Measurements from ENCODE around the gene NSMCE1.

The NSMCE1 gene, protein sequence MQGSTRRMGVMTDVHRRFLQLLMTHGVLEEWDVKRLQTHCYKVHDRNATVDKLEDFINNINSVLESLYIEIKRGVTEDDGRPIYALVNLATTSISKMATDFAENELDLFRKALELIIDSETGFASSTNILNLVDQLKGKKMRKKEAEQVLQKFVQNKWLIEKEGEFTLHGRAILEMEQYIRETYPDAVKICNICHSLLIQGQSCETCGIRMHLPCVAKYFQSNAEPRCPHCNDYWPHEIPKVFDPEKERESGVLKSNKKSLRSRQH

DNA sequence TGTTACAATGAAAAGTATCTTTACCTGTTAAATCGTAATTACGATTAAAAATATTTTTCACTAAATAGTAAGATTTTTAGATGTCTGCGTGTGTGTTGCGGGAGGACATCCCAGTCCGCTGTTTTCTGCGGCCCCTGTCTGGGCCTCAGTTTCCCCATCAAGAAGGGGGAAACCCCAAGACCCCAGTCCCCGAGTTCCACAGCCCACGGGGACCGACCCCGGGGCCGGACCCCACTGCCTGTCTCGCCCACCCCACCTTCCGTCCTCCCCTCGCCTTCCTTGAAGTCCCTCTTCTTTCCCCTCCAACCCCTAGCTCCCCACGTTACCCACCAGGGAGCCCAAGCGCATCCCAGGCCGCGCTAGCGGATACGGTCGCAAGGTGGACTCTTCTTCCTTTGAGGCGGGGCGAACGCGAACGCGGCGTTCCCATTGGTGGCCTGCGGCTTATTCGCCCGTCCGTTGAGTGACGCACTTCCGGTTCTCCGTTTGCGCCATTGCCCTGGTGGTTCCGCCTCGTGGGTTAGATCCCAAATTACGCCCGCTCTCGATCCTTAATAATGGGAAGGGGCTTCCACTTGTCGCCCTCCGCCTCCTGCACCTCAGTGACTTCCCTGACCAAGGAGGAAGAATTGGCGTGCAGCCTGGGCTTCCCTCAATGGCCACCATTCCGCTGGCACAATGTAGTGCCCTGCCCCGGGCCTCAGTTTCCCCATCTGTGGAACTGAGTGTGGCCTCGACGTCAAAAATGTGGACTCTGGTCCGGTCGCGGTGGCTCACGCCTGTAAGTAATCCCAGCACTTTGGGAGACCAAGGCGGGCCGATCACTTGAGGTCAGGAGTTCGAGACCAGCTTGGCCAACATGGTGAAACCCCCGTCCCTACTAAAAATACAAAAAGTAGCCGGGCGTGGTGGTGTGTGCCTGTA, at the start of gene NSMCE1:
TSS of gene NSMCE1 (minus strand) at position 397 of the 924 bp plus-strand sequence. CDS start 11,202 bp downstream, outside the sequence.
- DNase-seq = peak; percentile 98

DNA sequence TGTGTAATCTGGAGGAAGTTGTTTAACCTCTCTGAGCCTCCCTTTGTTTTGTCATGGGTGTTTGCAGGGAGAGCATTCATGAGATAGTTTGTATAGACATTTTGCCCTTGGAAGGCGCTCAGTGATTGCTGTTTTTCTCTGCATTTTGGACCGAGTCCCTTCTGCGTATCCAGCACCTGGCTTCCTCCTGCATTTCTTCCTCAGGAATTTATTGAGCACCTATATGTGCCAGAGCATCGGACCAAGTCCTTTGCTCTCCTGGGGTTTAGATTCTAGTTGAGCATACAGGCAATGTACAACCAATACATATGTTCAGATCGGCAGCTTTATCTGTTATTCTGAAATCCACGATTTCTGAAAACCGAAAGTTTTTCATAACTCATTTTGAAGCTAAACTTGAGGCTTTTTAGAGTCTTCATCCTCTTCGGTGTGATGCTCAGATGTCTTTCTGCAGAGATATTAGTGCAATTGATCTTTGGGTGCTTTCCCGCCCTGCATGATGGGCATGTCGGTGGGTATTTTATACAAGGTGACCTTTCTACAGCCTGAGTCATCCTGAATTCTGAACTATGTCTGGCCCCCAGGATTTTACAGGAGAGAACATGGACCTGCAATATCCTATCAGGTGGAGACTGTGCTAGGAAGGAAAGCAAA, 49.3 kb upstream of the NSMCE1 start:
- DNase-seq = no peak

DNA sequence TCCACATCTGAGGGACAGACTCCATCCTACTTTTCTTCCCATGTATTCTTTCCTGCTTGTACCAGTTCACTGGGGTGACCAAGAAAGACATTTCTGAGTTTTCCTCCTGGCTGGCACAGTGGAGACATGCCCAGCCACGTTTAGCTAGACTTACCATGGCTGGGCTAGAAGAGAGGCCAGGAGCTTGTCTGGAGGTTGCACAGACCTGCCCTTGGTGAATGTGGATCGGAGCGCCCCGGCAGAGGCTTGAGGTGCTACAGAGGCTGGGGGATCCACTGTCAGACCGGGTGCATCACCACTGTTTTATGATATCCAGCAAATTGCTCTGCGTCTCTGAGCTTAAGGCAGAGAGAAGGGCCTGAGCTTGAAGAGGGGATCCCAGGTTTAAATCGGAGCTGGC, 48.7 kb upstream of the NSMCE1 start:
- no peak for DNase-seq

DNA sequence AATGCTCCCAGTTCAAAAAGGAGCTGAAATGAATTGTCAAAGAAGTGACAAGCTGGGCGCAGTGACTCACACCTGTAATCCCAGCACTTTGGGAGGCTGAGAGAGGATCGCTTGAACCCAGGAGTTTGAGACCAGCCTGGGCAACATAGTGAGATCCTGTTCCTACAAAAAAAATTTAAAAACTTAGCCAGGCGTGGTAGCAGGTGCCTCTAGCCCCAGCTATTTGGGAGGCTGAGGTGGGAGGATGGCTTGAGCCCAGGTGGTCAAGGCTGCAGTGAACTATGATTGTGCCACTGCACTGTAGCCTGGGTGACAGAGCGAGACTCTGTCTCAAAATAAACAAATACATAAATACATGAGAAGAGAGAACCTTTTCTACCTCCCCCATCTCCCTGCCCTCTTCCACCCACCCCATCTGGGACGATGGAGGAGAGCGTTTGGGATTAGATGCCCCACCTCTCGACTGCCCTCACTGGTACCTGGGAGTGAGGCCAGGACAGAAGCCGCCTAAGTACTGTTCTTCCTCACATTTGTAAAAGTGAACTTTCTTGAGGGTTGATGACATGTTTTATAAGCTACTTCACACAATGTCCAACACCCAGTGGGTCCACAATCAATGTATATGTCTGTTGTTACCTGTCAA, 47.6 kb upstream of the NSMCE1 start:
- DNase-seq = no peak

DNA sequence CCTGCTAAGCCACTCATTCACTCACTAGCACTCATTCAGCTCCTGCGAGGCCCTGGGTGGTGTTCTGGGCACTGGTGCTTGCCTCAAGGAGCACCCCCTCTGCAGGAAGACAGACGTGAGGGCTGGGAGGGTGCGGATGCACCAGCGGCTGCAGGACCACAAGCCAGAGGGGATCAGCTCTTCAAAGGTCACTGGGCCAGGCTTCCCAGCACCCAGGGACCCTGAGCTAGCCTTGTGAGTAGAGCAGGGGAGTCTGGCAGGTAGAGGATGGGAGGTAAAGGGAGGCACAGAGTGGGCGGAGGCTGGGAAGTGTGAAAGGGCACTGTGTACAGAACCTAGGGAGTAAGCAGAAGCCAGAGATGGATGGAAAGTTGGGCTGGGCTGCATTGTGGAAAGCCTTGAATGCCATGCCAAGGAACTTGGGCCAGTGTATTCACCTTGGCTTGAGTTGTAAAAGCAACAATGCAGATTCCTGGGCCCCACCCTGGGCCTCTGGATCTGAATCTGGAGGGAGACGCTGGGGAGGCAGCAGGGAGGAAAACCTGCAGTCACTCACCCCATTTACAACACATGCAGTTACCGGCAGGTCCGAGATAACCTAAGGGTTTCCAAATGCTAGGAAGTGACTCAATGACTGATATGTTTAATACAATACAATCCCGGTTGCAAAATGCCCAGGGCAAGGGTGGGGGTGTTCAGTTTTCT, 46.9 kb upstream of the NSMCE1 start:
- peak; percentile 64 for DNase-seq

DNA sequence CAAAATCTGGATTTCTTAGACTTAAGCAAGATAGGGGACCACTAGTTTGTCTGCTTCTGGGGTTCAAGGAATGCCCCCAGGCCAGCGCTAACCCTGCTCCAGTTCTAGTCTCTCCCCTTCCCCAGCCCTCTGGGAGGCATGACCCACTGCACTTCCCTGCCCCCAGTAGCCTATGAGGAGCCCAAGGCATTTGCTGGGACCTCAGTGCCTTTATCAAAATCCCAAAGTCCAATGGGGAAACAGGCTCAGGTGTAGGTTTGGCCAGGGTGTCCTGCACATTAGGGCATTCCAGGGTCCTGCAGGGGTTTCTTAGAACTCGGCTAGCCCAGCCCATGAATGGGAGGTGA, 46.4 kb upstream of the NSMCE1 start:
- DNase-seq = no peak

DNA sequence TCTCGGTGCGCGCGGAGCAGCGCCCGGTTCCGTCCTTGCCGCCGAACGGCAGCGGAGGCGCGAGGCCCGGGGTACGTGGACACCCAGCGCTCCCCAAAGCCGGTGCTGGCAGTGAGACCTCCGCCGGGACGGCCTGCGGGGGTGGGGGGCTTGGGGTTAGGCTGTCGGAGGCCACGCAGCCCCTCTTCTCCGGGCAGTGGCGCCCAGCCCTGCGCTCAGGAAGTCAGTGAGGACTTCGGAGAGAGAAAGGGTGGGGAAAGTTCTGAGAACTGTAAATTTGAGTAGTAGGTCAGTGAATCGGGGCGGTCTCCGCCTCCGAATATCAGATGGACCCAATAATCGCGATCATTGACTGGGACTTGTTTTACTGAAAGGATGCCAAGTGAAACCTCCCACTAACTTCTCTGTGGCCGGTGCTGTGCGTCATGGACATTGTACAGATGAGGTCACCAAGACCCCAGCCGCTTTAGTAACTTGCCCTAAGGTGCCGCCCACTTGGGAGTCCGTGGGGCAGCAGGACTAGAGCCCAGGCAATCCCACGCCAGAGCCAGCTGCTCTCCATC, 45.7 kb upstream of the NSMCE1 start:
- peak; percentile 90 for DNase-seq

DNA sequence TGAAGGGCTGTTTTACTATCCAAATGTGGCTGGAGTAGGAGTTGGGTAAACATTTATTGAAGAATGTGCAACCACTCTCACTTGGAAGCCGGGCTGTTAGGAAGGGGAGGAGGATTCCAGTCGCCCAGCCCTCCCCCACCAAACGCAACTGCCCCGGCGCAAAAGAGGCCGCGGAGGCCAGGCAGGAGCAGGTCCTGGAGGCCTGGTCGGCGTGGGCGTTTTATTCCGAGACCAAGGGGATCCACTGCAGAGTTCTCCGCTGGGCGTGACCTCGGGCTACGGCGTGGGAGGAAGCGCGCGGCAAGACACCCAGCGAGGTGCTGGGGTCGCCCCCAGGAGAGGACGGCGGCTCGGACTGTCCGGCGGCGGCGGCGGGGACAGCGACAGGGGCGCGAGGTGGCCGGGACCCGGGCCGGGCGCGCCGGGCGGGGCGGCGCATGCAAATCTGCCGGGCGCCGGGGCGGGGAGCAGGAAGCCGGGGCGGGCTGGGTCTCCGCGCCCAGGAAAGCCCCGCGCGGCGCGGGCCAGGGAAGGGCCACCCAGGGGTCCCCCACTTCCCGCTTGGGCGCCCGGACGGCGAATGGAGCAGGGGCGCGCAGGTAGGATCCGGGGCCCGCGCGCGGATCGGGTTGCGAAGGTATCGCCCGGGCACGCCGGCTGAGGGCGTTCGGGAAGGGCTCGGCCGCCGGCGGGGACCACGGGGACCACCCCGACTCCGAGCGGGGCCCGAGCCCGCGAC, 45.0 kb upstream of the NSMCE1 start, which contains the start of gene IL4R:
TSS of gene IL4R (plus strand) at position 553 of the 739 bp plus-strand sequence. CDS start 26,230 bp downstream, outside the sequence.
- peak; percentile 93 for DNase-seq

DNA sequence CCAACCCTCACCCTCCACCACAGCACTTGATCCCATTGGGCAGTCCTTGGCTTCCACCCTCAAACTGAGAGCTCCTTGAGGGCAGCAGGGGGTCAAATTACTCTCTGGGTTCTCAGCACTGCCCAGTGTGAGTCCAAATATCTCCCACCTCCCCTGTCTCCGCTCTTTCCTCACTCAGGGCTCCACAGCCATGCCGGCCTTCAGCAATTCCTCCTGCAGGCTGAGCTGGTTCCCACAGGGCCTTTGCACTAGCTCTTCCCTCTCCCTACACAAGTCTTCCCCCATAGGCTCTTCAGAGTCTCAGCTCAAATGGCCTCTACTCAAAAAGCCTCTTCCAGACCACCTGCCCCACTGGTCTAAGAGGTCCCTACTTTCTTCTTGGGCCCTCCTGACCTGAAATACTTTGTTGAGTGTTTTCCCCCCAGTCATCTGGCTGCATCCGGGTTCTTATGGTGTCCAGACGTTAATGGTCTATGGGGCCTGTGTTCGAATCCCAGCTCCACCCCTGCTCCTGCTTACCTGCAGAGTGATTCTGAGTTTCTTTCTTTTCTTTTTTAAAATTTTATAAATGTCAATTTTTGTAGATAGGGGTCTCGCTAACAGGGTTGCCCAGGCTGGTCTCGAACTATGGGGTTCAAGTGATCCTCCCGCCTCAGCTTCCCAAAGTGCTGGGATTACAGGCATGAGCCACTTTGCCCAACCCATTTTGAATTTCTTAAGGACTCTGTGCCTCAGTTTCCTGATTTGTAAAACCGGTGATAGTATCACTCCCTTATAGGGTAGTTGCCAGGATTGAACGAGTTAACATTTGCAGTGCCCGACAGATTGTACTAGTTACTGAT, 44.2 kb upstream of the NSMCE1 start:
- no peak for DNase-seq

DNA sequence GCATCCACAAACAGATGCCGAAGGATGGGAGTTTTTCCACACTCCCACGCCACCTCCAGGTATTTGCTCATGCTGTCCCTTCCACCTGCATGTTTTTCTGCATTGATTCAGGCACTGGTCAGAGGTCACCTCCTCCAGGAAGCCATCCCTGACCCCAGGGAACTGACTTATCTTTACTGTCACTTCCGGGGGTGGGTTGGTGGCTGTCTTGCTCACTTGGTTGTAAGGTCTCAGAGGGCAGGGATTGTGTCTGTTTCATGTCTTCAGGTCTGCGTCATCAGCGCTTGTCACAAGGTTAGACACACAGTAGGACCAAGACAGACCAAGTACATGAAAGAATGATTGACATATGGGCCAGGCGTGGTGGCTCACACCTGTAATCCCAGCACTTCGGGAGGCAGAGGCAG, 43.3 kb upstream of the NSMCE1 start:
- no peak for DNase-seq

DNA sequence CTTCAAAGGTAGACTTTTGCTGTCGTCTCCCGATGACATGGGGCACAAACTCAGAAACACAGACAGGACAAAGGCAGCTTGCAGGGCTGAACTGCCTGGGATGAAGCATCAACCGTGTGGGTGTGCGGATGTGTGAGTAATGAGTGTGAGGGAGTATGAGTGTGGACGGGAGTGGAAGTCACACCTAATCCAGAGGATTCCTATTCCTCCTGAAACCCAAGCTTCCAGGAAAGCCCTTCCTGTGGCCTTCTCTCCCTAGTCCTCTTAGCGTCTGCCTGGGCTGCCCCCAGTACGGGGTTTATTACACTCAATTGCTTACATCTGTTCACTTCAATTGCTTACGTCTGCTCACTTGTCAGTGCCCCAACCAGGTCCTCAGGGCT, 42.9 kb upstream of the NSMCE1 start:
- DNase-seq = peak; percentile 29

DNA sequence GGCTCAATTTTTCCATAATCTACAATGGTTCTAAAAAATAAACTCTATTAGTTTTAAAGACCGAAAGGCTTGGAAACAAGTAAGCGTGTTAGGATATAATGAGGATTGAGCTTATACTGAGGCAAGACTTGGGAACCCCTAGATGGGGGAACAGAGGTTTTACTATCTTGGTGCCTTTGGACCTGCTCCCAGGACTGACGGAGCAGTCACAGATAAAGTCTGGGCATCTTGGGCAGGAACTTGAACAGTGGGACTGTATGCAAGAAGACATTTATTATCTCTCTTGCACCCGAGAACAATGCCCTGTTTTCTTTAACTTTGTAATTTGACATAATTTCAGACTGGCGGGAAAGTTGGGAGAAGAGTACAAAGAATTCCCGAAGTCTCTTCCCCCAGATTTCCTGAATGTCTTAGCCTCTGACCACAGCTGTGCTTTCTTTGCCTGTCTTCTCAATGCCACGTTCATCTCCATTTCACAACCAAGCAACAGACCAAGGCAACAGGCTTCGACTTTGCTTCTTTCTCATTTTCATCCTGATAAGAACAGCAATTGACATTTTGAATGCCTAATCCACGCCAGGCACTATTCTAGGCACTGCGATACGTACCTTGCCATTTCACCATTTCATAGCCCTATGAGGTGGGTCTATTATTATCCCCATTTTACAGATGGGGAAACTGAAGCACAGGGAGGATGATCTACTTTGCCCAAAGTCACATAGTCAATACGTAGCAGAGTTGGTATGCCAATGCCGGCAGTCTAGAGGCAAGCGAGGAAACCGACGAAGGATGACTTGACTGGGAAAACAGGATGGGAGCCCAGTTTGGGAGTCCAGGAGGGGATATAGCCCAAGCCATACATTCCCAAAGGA, 42.2 kb upstream of the NSMCE1 start:
- no peak for DNase-seq

DNA sequence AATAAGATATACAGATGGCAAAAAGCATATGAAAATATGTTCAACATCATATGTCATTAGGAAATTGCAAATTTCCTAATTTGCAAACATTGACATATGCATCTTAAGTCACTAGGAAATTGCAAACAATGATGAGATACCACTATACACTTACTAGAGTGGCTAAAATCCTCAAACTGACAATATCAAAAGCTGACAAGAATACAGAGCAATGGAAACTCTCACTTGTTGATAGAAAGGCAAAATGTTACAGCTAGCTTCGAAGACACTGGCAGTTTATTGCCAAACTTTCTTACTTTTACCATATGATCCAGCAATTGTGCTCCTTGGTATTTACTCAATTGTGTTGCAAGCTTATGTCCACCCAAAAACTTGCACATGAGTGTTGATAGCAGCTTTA, 40.2 kb upstream of the NSMCE1 start:
- peak; percentile 34 for DNase-seq

DNA sequence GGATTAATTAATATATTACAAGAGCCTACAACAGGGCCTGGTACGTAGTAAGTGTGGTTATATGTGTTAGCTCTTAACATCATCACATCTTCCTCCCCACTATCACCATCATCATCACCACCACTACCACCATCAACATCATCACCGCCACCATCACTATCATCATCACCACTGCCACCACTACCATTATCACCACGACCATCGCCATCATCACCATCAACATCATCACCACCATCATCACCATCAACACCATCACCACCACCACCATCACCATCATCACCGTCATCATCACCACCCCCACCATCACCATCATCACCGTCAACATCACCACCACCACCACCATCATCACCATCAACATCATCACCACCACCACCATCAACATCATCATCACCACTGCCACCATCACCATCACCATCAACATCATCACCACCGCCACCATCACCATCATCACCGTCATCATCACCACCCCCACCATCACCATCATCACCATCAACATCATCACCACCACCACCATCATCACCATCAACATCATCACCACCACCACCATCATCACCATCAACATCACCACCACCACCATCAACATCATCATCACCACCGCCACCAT, 37.4 kb upstream of the NSMCE1 start:
- DNase-seq = no peak

DNA sequence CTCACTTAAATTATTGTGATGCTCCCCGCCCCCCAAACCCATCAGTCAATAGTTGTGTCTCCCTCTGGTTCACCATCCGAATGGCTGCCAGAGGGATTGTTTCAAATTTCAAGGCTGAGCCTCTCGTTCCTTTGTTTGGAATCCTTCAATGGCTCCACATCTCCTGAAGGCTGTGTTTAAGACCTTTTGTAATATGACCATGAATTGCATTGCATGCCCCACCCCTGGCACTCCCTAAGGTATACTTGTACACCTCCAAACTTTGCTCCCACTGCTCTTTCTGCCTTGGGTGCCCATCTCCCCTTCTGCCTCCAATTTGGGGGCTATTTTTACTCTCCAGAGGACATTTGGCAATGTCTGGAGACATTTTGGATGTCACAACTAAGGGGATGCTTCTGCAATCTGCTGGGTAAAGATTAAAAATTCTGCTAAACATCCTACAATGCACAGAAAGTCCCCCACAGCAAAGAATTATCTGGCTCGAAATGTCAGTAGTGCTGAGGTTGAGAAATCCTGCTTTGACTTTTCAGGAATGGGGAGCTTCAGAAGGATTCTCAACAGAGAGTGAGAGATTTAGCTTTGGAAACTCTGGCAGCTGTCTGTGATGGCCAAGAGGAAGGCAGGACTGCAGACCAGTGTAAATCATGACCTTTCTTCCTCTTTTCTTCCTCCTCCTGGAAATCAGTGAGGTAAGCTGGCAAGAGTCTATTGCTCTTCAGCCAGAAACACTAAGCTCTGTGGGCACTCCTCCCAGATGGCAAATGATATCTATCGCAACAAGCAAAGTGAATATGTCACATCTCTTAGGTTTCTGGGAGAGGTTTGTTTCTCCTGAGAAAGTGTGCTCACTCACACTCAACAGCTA, 36.5 kb upstream of the NSMCE1 start:
- peak; percentile 78 for DNase-seq

DNA sequence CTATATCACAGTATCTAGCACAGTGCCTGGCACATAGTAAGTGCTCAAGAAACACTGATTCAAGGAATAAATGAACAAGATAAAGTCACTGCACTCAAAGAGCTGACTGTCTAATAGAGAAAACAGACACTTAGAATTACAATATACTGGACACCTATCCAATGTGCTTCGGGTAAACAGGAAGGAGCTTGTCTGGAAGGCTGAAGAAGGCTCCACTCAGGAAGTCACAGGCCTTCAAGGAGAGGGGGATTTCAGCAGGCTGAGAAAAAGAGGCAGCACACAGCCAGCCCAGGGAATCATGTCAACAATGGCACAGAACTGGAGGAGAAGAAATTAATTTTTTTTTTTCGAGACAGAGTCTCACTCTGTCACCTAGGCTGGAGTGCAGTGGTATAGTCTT, 35.5 kb upstream of the NSMCE1 start:
- DNase-seq = no peak

DNA sequence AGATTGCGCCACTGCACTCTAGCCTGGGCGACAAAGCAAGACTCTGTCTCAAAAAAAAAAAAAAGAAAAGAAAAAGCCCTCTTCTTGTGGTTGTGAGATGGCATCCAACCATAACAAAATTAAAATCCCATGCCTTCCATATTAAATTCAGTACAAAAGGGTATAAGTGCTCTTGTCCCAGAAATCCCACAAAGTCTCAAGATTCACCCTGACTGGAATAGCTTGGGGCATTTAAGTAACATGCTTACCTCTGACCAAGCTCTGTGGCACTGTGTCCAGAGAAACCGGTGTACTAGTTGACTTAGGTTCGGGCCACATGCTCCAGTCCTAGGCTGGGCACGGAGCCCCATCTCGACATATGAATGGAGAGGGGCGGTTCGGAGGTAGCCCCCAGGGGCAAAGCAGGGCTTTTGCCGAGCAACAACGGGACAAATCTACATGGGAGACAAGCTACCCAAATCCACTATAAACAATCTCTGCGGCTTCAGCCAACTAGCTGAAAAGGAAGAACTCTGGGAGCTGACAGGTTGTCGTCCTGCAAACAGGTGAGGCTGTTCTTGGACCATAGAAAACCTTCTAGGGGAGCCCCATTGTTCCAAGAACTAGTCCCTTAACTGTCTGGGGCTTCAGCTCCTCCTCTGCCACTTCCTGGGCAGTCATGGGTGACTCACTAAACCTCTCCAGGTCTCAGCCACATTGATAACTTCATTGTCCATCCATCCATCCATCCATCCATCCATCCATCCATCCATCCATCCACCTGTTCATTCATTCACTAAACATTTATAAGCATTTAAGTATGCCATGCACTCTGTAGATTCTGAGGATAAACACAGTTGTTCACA, 34.9 kb upstream of the NSMCE1 start:
- no peak for DNase-seq
